ENCODE results near the gene SMAD7. TPM values are rescaled to one million over a fixed set of nuclear protein-coding genes. Genes with fewer than 3 reads are reported as not detected.
A peak's percentile ranks its signal among the peaks of the same experiment; 100 is the strongest.

SMAD7 gene
- total RNA-seq, 2 donors from 2014 or later, result 23.3 to 44.5 TPM

DNA sequence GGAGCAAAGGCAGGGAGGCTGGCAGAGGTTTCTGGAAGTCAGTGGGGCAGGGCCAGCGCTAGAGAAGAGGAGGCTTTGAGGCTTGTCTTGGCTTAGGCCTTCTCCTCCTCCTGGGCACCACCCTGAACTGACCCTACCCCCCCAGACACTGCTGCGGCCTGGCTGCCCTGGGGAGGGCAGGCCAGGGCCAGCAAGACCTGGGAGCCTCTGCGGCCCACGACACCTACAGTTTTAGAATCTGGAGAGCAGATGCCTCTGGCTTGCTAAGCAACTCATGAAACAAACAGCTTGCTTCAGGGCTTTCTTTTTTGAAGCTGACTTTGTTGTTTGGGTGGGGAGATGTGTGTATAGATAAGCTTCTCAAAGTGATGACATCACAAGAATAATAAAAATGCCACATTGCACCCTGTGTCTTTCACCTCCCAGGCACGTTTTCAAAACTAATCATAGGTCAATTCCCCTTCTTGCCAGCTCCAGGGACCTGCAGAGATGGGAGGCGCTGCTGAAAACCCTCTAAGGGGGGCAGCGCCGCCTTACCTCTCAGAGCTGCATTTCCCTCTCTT lies 46.2 kb upstream of the SMAD7 start:
- no peak overlapping the region for H3K27ac ChIP-seq

DNA sequence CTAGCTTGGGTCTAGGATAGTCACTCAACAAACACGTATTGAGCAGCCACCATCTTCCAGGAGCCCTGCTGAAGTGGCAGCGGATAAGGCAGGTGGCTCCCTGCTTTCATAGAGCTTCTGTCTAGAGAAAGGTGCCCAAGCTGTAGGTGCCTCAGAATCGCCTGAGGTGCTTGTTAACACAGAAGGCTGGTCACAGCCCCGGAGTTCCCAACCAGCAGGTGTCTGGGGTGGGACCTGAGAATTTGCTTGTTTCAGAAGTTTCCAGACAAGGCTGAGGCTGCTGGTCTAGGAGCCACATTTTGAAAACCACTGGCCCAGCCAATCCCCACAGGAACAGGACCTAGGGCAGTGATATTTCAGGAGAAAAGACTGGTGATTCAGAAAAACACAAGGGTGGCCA lies 45.3 kb upstream of the SMAD7 start:
- intact Hi-C loops (cut with DNase I), result no loop called here
- ATAC-seq (no peak), DNase-seq (no peak)
- Histone ChIP-seq H3K4me1 (peaks cover 10% of the 10 kb centered on the region), H3K4me3 (no peak overlapping the region), H3K27me3 (no peaks in the 10 kb centered on the region), H3K36me3 (replicated peaks in 1 of 2; ENCODE audit: insufficient read depth in 1 of 2, low read depth in 2 of 2) (no peaks in the 10 kb centered on the region), H3K9me3 (no peaks in the 10 kb centered on the region), H3K27ac (no peak overlapping the region)
- WGBS, 2 donors, result 92 to 93% methylated on average over 4 of the region's 4 CpGs
- no peak for TF ChIP-seq POLR2A (IDR thresholded peaks at IDR 0.05)
- TF ChIP-seq, protein P1, sequence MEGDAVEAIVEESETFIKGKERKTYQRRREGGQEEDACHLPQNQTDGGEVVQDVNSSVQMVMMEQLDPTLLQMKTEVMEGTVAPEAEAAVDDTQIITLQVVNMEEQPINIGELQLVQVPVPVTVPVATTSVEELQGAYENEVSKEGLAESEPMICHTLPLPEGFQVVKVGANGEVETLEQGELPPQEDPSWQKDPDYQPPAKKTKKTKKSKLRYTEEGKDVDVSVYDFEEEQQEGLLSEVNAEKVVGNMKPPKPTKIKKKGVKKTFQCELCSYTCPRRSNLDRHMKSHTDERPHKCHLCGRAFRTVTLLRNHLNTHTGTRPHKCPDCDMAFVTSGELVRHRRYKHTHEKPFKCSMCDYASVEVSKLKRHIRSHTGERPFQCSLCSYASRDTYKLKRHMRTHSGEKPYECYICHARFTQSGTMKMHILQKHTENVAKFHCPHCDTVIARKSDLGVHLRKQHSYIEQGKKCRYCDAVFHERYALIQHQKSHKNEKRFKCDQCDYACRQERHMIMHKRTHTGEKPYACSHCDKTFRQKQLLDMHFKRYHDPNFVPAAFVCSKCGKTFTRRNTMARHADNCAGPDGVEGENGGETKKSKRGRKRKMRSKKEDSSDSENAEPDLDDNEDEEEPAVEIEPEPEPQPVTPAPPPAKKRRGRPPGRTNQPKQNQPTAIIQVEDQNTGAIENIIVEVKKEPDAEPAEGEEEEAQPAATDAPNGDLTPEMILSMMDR (IDR thresholded peaks at IDR 0.05), result no peak

More for the DNA sequence above, 46.2 kb upstream of the SMAD7 start:
- H3K36me3 ChIP-seq (replicated peaks in 1 of 2; ENCODE audit: insufficient read depth in 1 of 2, low read depth in 2 of 2), result no peaks in the 10 kb centered on the region
- H3K27me3 ChIP-seq, result no peaks in the 10 kb centered on the region
- peaks cover 10% of the 10 kb centered on the region for H3K4me1 ChIP-seq
- intact Hi-C loops (cut with DNase I), result no loop called here
- ATAC-seq (no peak), DNase-seq (no peak)
- TF ChIP-seq, protein P1 (IDR thresholded peaks at IDR 0.05), result no peak
- TF ChIP-seq POLR2A (IDR thresholded peaks at IDR 0.05), result no peak
- 80 to 83% methylated on average over 4 to 8 of the region's 8 CpGs for WGBS, 2 donors
- H3K9me3 ChIP-seq, result no peaks in the 10 kb centered on the region
- no peak overlapping the region for H3K4me3 ChIP-seq

- no peak for TF ChIP-seq POLR2A (IDR thresholded peaks at IDR 0.05)
- TF ChIP-seq, protein P1 (IDR thresholded peaks at IDR 0.05), result no peak
- peaks cover 10% of the 10 kb centered on the region for H3K4me1 ChIP-seq
- DNase-seq, result no peak
- no peak for ATAC-seq
- H3K36me3 ChIP-seq (replicated peaks in 1 of 2; ENCODE audit: insufficient read depth in 1 of 2, low read depth in 2 of 2), result no peaks in the 10 kb centered on the region
- no peak overlapping the region for H3K27ac ChIP-seq
- H3K27me3 ChIP-seq, result no peaks in the 10 kb centered on the region
- WGBS, 2 donors, result 89 to 92% methylated on average over 20 of the region's 20 CpGs
- no peaks in the 10 kb centered on the region for H3K9me3 ChIP-seq
- intact Hi-C loops (cut with DNase I), result no loop called here
- H3K4me3 ChIP-seq, result no peak overlapping the region
Measured at GRCh38 chr18:48994926-48995835, 44.4 kb upstream of the SMAD7 start.

DNA sequence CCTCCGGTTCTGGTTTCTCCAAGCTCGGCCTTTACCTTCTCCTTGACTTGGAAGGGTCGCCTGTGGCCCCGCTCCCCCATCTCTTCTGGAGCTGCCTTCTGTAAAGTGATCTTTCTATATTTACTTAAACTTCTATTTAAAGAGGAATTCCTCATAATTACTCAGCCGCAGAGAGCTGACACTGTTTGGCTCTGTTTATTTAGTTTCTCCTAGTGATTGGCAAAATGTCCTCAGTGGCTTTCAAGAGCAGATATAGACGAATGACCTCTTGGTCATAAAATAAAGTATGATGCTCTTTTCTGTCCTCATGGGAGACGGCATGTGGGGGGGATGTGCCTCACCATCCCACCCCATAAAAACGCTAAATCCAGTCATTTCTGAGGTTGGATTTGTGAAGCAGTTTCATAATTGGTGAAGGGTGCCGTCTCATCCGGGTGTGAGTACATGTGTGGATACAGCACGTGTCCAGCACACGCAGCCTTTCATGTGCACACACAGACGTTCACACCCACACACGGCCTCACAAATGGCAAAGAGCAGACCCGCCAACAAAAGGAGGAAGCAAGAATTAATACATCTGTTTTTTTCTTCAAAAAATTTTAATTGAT lies 43.4 kb upstream of the SMAD7 start:
- peak in 1 of 4 donors; percentile 54 for DNase-seq
- no peaks in the 10 kb centered on the region for H3K27me3 ChIP-seq
- TF ChIP-seq, protein P1 (IDR thresholded peaks at IDR 0.05), result no peak
- TF ChIP-seq POLR2A (IDR thresholded peaks at IDR 0.05), result no peak
- no peak overlapping the region for H3K27ac ChIP-seq
- no peak for ATAC-seq
- intact Hi-C loops (cut with DNase I), result no loop called here
- H3K4me1 ChIP-seq, result peaks cover 10% of the 10 kb centered on the region
- 70% methylated on average over 15 of the region's 15 CpGs for WGBS, 2 donors
- H3K36me3 ChIP-seq (replicated peaks in 1 of 2; ENCODE audit: insufficient read depth in 1 of 2, low read depth in 2 of 2), result no peaks in the 10 kb centered on the region
- no peak overlapping the region for H3K4me3 ChIP-seq
- H3K9me3 ChIP-seq, result no peaks in the 10 kb centered on the region

All from body of pancreas (tissue), 4 donors.